ENCODE measurements around the gene LORICRIN. TPM values are rescaled to one million over a fixed set of nuclear protein-coding genes. Genes with fewer than 3 reads are reported as not detected.
"Not testable (repeated sequence)": the region's sequence is repeated elsewhere in the genome, so short reads cannot be mapped to it uniquely, and the experiment has no call there.

LORICRIN gene
- total RNA-seq, 4 donors from 2014 or later, result 0.44 TPM; not detected in 3

- not testable (repeated sequence) for H3K27me3 ChIP-seq; H3K27ac ChIP-seq; H3K4me1 ChIP-seq; H3K4me3 ChIP-seq; H3K9me3 ChIP-seq; H3K36me3 ChIP-seq; DNase-seq (ENCODE audit: low spot score in 2 of 2)
- TF ChIP-seq, protein P1, sequence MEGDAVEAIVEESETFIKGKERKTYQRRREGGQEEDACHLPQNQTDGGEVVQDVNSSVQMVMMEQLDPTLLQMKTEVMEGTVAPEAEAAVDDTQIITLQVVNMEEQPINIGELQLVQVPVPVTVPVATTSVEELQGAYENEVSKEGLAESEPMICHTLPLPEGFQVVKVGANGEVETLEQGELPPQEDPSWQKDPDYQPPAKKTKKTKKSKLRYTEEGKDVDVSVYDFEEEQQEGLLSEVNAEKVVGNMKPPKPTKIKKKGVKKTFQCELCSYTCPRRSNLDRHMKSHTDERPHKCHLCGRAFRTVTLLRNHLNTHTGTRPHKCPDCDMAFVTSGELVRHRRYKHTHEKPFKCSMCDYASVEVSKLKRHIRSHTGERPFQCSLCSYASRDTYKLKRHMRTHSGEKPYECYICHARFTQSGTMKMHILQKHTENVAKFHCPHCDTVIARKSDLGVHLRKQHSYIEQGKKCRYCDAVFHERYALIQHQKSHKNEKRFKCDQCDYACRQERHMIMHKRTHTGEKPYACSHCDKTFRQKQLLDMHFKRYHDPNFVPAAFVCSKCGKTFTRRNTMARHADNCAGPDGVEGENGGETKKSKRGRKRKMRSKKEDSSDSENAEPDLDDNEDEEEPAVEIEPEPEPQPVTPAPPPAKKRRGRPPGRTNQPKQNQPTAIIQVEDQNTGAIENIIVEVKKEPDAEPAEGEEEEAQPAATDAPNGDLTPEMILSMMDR (IDR thresholded peaks at IDR 0.05), result peak in 2 of 5 experiments; percentile 10 to 18
- WGBS, 2 donors, result 48 to 50% methylated on average over 12 of the region's 12 CpGs
Measured at GRCh38 chr1:153229076-153229829, 30.2 kb upstream of the LORICRIN start.

DNA sequence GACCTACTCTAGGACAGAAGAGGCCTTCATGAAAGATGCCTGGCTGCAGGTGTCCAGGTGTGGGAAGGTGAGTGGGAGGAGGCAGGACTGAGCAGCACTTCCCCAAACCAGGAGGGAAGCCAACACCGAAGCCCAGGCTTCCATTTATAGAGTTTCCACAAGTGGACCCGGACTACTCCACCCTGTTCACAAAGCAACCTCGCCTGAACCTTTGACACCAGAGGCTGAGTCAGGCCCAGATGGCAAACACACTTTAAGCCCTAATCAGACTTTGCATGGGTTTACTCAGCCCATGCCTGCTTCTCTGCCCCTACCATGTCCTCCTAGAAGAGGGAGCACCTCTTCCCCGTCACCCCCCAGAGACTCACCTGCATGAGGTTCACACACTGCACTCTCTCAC is 28.1 kb upstream of the LORICRIN start:
- H3K27ac ChIP-seq, result no peak overlapping the region
- H3K9me3 ChIP-seq, result no peaks in the 10 kb centered on the region
- TF ChIP-seq, protein P1 (IDR thresholded peaks at IDR 0.05), result no peak
- TF ChIP-seq POLR2A (IDR thresholded peaks at IDR 0.05), result no peak
- TF ChIP-seq EP300 (IDR thresholded peaks at IDR 0.05), result no peak
- no peaks in the 10 kb centered on the region for H3K36me3 ChIP-seq
- WGBS, 2 donors, result 69 to 76% methylated on average over 4 of the region's 4 CpGs
- peaks cover 0 to 4% of the 10 kb centered on the region in 2 donors for H3K27me3 ChIP-seq
- no peak overlapping the region for H3K4me3 ChIP-seq
- peaks cover 0 to 3% (median 0%) of the 10 kb centered on the region in 4 donors for H3K4me1 ChIP-seq
- DNase-seq (ENCODE audit: low spot score in 2 of 2), result no peak

GRCh38 chr1:153231785-153232184 is 27.7 kb upstream of the LORICRIN start:
- H3K27me3 ChIP-seq, result peaks cover 0 to 2% of the 10 kb centered on the region in 2 donors
- H3K4me1 ChIP-seq, result peaks cover 0 to 3% (median 0%) of the 10 kb centered on the region in 4 donors
- 55 to 74% methylated on average over 2 of the region's 2 CpGs for WGBS, 2 donors
- H3K36me3 ChIP-seq, result no peaks in the 10 kb centered on the region
- no peak overlapping the region for H3K27ac ChIP-seq
- TF ChIP-seq, protein P1 (IDR thresholded peaks at IDR 0.05), result no peak
- TF ChIP-seq POLR2A (IDR thresholded peaks at IDR 0.05) (no peak), EP300 (IDR thresholded peaks at IDR 0.05) (peak in 1 of 2 donors; percentile 56)
- no peak overlapping the region for H3K4me3 ChIP-seq
- H3K9me3 ChIP-seq, result no peaks in the 10 kb centered on the region
- no peak for DNase-seq (ENCODE audit: low spot score in 2 of 2)

DNA sequence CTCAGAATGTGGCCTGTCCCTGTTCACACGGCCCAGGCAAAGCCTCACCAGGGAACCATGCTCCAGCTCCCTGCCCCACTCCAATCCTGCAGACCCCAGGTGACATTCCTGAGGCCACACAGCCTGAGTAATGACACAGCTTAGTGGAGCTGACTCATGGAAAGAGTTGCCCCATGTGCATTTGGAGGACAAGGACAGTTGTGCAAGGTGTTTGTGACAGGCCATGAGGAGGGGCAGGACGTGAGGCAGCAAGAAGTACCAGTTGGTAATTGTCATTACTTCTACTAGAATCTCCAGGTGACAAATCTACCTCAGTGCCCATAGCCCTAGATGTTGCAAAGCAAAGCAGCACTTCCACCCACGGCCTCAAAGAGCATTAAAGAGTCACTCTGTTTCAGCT is 26.9 kb upstream of the LORICRIN start:
- DNase-seq (ENCODE audit: low spot score in 2 of 2), result no peak
- H3K4me1 ChIP-seq, result peaks cover 0 to 3% (median 0%) of the 10 kb centered on the region in 4 donors
- no peaks in the 10 kb centered on the region for H3K36me3 ChIP-seq
- WGBS, 2 donors, result 60 to 62% methylated on average over 3 of the region's 3 CpGs
- H3K4me3 ChIP-seq, result no peak overlapping the region
- TF ChIP-seq POLR2A (IDR thresholded peaks at IDR 0.05), result no peak
- TF ChIP-seq EP300 (IDR thresholded peaks at IDR 0.05), result no peak
- TF ChIP-seq, protein P1 (IDR thresholded peaks at IDR 0.05), result no peak
- H3K9me3 ChIP-seq, result no peaks in the 10 kb centered on the region
- H3K27me3 ChIP-seq, result no peaks in the 10 kb centered on the region
- H3K27ac ChIP-seq, result no peak overlapping the region

GRCh38 chr1:153233448-153233847 is 26.0 kb upstream of the LORICRIN start:
- no peaks in the 10 kb centered on the region for H3K36me3 ChIP-seq
- H3K9me3 ChIP-seq, result no peaks in the 10 kb centered on the region
- WGBS, 2 donors, result 44 to 47% methylated on average over 1 of the region's 1 CpG
- no peak overlapping the region for H3K27ac ChIP-seq
- H3K27me3 ChIP-seq, result no peaks in the 10 kb centered on the region
- TF ChIP-seq, protein P1 (IDR thresholded peaks at IDR 0.05), result no peak
- TF ChIP-seq EP300 (IDR thresholded peaks at IDR 0.05) (no peak), POLR2A (IDR thresholded peaks at IDR 0.05) (no peak)
- DNase-seq (ENCODE audit: low spot score in 2 of 2), result no peak
- peaks cover 0 to 3% (median 0%) of the 10 kb centered on the region in 4 donors for H3K4me1 ChIP-seq
- H3K4me3 ChIP-seq, result no peak overlapping the region

Data from tibial nerve (tissue), 4 donors.